Skeletal muscle satellite cell (primary cell): ENCODE results near the gene CXCL11. TPM values are rescaled to one million over a fixed set of nuclear protein-coding genes. Genes with fewer than 3 reads are reported as not detected.

Experiments
- H3K27me3 ChIP-seq: 2 replicates; pipeline ENCODE4 v1.7.0; 2013; ENCODE audit warnings: low read length; ENCODE audit not compliant: control insufficient read depth, insufficient read depth
- H3K36me3 ChIP-seq: 2 replicates; pipeline ENCODE4 v1.7.0; 2013; ENCODE audit warnings: mild to moderate bottlenecking, control low read depth, low read length; ENCODE audit not compliant: insufficient read depth
- H3K4me1 ChIP-seq: 2 replicates; pipeline ENCODE4 v1.7.0; 2013; ENCODE audit warnings: low read length; ENCODE audit not compliant: control insufficient read depth, insufficient read depth
- H3K4me2 ChIP-seq: 2 replicates; pipeline ENCODE4 v1.7.0; 2013; ENCODE audit warnings: mild to moderate bottlenecking, low read length
- H3K4me3 ChIP-seq: 2 replicates; pipeline ENCODE4 v1.7.0; 2013; ENCODE audit warnings: low read length
- H3K9ac ChIP-seq: 2 replicates; pipeline ENCODE4 v1.7.0; 2013; ENCODE audit warnings: mild to moderate bottlenecking, low read depth, low read length, moderate library complexity
- H3K9me3 ChIP-seq: replicated peaks from 2 replicates; pipeline ENCODE4 v1.7.0; 2013; ENCODE audit warnings: mild to moderate bottlenecking, control low read depth, low read length
- total RNA-seq: library from RNA; depleted of rRNA; stranded (reverse); fragments of >200 nt; gene quantifications from 2 replicates; pipeline ENCODE4 v1.2.3, GENCODE V29; 2012; rRNA removed

The CXCL11 gene
- total RNA-seq = not detected in 2 replicates

DNA sequence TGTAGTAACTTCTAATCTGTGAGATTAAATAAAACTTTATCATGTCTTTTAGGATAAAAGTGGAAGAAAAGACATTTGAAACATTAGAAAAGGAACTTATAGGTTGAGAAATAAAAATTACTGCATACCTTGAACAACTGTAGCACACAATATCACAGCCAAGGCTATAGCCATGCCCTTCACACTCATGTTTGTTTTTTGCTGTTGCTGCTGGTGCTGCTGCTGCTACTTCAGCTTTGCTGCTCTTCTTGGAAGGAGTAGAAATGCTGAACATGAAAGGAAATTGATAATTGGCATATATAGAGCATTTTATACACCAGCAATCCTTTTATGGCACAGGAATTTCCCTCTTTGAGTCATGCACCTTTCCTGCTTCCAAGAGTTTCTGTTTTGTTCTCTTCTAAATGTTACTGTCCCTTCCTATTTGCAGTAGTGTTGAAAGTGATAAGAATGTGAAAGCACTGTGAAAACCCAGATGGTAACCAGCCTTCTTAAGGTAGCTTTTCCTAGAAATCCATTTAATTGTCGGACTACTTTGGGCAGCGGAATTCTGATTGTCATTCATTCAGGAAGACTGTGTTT lies at the start of gene CXCL11:
CXCL11 (minus strand) TSS at position 272 of the 582 bp plus-strand sequence; CDS start at position 189, 83 bp downstream.
- Histone ChIP-seq H3K27me3 (peaks cover 28% of the 10 kb centered on the region), H3K9ac (no peak within 1 kb of the TSS), H3K4me3 (no peak within 1 kb of the TSS), H3K4me2 (no peak within 1 kb of the TSS), H3K9me3 (no peaks in the 10 kb centered on the region), H3K36me3 (no peaks in the 10 kb centered on the region), H3K4me1 (no peaks in the 10 kb centered on the region)

DNA sequence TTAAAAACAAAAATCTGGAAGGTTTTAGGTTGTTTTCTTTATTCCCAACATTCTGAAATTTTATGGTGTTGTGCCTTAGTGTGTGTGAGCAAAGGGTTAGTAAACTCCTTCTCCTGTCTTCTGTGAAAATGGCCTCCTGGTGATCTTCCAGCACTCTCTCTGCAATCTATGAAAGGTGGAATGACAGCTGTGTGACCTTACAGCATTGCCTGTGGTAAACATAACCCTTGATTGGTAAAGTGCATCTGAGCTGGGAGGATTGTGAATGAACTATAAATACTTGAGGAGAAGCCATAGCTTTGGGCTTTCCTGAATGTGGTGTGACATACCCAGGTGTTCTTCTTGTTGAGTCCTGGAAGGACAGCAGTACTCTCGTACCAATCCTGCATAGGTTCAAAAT lies 48.7 kb upstream of the CXCL11 start:
- Histone ChIP-seq H3K9ac (no peak overlapping the region), H3K4me2 (no peak overlapping the region), H3K4me1 (peaks cover 5% of the 10 kb centered on the region), H3K36me3 (no peaks in the 10 kb centered on the region), H3K4me3 (no peak overlapping the region), H3K27me3 (peaks cover 29% of the 10 kb centered on the region), H3K9me3 (no peaks in the 10 kb centered on the region)

DNA sequence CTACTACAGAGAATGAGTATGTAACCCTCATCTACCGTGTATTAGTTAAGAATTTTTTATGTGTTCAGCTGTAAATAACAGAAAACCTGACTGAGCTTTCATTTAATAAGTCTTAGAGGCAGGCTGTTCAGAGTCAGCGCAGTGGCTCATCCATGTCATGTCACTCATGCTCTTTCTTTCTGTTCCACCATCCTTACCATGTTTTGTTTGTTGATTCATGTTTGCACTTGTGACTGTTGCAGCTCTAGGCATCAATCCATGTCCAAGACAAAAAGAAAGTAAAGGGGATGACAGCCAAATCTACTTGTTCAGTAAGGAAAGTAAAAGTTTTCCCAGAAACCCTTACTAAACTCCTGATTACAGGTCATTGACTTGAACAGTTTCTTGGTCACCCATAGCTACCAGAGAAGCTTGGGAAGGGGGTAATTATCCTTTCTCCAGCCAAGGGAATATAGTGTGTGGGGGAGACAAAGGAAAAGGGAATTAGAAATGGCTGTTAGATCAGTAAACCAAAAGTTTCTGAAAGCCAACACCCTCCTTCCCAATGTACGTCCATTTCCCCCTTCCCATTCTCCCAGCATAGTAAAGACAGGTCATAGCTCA lies 47.6 kb upstream of the CXCL11 start:
- no peak overlapping the region for H3K4me3 ChIP-seq
- H3K27me3 ChIP-seq = peaks cover 29% of the 10 kb centered on the region
- no peak overlapping the region for H3K4me2 ChIP-seq
- H3K9ac ChIP-seq = no peak overlapping the region
- H3K9me3 ChIP-seq = no peaks in the 10 kb centered on the region
- H3K36me3 ChIP-seq = no peaks in the 10 kb centered on the region
- H3K4me1 ChIP-seq = peaks cover 6% of the 10 kb centered on the region

DNA sequence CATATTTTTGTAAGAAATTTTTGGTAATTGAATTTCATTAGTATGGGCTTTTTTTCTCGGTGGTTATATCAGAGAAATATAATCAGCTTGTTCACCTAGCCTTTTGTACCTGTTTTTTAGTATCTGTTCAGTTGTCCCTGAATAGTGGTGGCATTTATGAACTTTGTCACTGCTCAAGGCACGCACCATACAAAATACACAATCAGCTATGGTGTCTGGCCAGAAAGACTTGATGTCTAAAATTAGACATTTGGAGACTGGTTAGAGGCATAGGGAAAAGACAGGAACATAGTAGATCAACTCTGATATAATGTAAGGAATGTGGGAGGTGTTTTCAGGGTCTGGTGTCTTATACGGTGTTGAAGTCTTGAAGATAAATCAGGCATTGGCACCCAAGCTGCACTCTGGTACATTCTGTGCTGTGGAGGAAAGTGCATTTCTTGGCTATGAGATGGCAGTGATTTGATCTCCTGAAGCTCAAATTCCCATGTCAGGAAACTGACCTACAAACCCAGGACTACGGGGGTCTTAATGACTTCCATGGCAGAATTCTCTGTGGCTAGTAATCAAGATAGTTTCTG lies 42.3 kb upstream of the CXCL11 start:
- Histone ChIP-seq H3K27me3 (peaks cover 14% of the 10 kb centered on the region), H3K9ac (no peak overlapping the region), H3K4me2 (peak overlapping the region; percentile 64), H3K9me3 (no peaks in the 10 kb centered on the region), H3K4me1 (peaks cover 12% of the 10 kb centered on the region), H3K4me3 (peak overlapping the region; percentile 33), H3K36me3 (no peaks in the 10 kb centered on the region)

DNA sequence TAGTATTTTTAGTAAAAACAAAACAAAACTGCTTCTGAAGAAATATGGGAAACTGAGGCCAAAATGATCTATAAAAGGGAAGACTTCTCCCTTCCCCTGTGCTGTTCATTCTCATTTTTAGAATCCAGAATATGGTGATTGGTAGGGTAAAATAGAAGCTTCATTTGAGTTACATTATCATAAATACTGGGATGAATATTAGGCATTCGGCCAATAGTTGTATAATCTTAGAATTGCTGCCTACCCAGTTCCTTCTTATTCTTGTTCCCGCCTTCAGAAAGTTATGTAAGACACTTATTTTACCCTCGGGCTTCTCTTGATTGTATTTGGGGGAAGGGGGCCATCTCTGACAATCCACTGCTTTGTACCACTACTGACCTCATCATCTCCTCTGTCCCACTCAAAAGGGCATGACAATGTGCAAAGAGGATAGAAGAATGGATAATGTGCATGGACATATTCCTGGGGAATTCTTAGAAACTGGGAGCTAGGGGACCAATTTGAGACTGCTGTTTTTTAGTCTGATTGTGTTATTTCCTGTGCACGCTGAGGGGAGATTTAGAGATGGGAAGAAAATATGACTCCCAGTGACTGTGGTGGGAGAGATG lies 39.2 kb upstream of the CXCL11 start:
- Histone ChIP-seq H3K4me3 (no peak overlapping the region), H3K36me3 (no peaks in the 10 kb centered on the region), H3K4me2 (no peak overlapping the region), H3K9me3 (no peaks in the 10 kb centered on the region), H3K9ac (no peak overlapping the region), H3K4me1 (peaks cover 12% of the 10 kb centered on the region), H3K27me3 (no peaks in the 10 kb centered on the region)

GRCh38 chr4:76074468-76074867 lies 38.6 kb upstream of the CXCL11 start, which contains the start of gene ART3:
ART3 (plus strand) TSS chr4:76074709; CDS start chr4:76075890, 1,181 bp downstream.
- Histone ChIP-seq H3K4me2 (no peak within 1 kb of the TSS), H3K36me3 (no peaks in the 10 kb centered on the region), H3K4me1 (peaks cover 12% of the 10 kb centered on the region), H3K27me3 (no peaks in the 10 kb centered on the region), H3K9ac (no peak within 1 kb of the TSS), H3K9me3 (no peaks in the 10 kb centered on the region), H3K4me3 (no peak within 1 kb of the TSS)

DNA sequence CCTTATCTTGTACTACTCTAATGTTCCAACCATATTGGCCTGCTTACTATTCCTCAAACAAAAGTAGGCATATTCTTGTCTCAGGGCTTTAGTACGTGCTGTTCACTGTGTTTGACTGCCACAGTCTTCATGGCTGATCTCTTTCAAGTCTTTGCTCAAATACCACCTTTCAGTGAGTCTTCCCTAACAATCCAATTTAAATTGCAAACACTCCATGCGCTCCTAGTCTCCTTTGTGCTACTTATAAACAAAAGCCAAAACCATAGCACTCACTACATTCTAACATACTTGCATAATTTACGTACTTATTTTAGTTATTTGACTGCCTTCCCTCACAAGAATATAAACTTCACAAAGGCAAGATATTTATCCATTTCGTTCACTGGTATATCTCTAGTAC lies 36.9 kb upstream of the CXCL11 start:
- H3K4me3 ChIP-seq = no peak overlapping the region
- H3K27me3 ChIP-seq = no peaks in the 10 kb centered on the region
- H3K36me3 ChIP-seq = no peaks in the 10 kb centered on the region
- H3K9ac ChIP-seq = no peak overlapping the region
- H3K4me2 ChIP-seq = no peak overlapping the region
- no peaks in the 10 kb centered on the region for H3K9me3 ChIP-seq
- H3K4me1 ChIP-seq = peaks cover 3% of the 10 kb centered on the region

DNA sequence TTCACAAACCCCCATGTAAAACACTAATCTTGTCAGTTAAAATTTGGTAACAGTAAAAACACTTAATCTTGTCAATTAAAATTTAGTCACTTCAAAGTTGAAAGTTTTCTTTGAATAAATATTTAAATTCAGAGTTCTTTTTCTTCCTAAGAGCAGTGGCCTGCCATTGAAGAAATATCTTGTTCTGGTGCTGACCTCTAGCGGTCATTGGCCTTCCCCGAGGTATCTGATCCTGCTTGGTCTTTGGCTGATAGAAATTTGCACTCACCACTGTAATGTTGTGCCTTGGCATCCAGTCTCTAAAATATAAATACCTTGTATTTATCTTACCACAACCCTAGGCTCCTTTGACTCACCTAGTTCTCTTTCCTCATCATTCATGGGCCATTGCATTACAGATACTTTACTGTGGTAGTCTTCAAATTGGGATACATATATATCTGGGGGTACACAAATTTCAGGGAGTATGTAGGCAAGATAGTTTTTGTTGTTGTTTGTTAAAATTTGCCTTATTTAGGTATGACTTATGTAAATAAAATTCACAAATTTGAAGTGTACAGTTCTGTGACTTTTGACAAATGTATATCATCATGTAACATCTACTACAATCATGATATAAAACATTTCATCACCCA lies 31.9 kb upstream of the CXCL11 start:
- Histone ChIP-seq H3K9me3 (no peaks in the 10 kb centered on the region), H3K36me3 (no peaks in the 10 kb centered on the region), H3K9ac (no peak overlapping the region), H3K4me2 (no peak overlapping the region), H3K4me3 (no peak overlapping the region), H3K27me3 (no peaks in the 10 kb centered on the region), H3K4me1 (no peaks in the 10 kb centered on the region)

- H3K4me2 ChIP-seq = no peak overlapping the region
- no peaks in the 10 kb centered on the region for H3K36me3 ChIP-seq
Measured at GRCh38 chr4:76066546-76066945, 30.7 kb upstream of the CXCL11 start.

DNA sequence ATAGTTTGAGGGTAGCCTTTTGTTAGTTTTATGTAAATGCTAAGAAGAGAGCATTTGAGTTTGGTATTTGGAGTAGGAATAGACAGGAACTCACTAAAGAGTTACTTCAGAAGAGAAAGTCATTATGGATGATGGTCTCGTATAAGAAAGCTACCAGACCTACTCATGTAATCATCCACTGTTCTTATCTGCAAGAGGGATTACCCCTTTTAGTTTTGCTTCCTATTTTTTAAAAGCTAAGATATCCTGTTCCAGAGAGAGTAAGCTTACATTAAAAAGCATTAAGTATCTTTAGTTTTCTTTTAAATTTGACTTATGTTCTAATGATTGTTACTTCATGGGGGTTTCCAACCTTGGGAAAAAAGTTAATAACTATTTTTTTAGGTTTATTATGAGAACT lies 26.1 kb upstream of the CXCL11 start:
- no peaks in the 10 kb centered on the region for H3K9me3 ChIP-seq
- peaks cover 48% of the 10 kb centered on the region for H3K27me3 ChIP-seq
- H3K4me3 ChIP-seq = no peak overlapping the region
- no peak overlapping the region for H3K9ac ChIP-seq
- H3K36me3 ChIP-seq = no peaks in the 10 kb centered on the region
- H3K4me2 ChIP-seq = no peak overlapping the region
- no peaks in the 10 kb centered on the region for H3K4me1 ChIP-seq

More at GRCh38 chr4:76066546-76066945, 30.7 kb upstream of the CXCL11 start:
- Histone ChIP-seq H3K4me1 (no peaks in the 10 kb centered on the region), H3K4me3 (no peak overlapping the region), H3K9me3 (no peaks in the 10 kb centered on the region), H3K27me3 (peaks cover 7% of the 10 kb centered on the region), H3K9ac (no peak overlapping the region)

GRCh38 chr4:76061421-76061820 lies 25.6 kb upstream of the CXCL11 start:
- Histone ChIP-seq H3K9me3 (no peaks in the 10 kb centered on the region), H3K4me2 (no peak overlapping the region), H3K4me3 (no peak overlapping the region), H3K9ac (no peak overlapping the region), H3K4me1 (no peaks in the 10 kb centered on the region), H3K36me3 (no peaks in the 10 kb centered on the region), H3K27me3 (peaks cover 53% of the 10 kb centered on the region)
